GM19099 (cell line): ENCODE results near the gene GPR146.

Source experiments
- POLR2A ChIP-seq: IDR thresholded peaks from 3 replicates; pipeline ENCODE4 v1.6.1; 2011; ENCODE audit warnings: low read depth; ENCODE audit not compliant: insufficient read length; ENCODE audit errors: extremely low read depth

GPR146 gene

DNA sequence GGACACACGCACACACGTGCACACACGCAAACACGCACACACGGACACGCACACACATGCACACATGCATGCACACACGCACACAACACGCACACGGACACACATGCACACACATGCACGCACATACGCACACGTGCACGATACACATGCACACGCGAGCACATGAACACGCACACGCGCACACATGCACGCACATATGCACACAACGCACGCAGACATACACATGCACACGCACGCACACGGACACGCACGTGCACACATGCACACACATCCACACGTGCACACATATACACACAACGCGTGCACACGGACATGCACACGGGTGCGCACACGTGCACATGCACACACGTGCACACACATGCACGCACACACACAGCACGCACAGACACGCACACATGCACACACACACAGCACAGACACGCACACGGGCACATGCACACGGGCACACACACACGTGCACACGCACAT is 26.2 kb downstream of the GPR146 start:
- no peak for TF ChIP-seq POLR2A

DNA sequence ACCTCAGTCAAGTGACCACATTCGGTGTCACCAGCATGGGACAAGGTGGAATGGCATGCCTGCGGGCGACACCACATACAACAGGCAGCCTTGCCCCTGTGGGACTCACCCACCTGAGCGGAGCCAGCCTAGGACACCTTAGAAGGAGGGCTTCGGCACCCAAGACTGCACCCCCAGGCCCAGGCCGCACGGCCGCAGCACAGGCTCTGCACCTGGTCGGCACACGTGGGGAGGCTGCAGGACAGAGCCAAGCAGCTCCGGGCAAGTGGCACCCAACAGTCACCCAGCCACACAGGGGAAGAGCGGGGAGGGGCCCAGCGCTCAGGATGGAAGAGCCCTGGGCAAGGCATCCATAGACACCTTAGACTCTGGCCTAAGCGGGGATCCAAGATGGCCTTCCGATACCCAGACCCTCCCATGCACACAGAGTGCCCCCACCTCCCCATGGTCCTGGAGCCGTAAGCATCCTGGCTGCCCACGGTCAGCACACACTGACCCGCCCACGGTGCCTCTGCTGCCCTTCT is 27.4 kb downstream of the GPR146 start:
- no peak for TF ChIP-seq POLR2A

- TF ChIP-seq POLR2A = no peak
Measured at GRCh38 chr7:1073142-1073977, 29.0 kb downstream of the GPR146 start.

GRCh38 chr7:1074593-1075431 is 30.5 kb downstream of the GPR146 start:
- no peak for TF ChIP-seq POLR2A

GRCh38 chr7:1076184-1077072 is 32.1 kb downstream of the GPR146 start:
- no peak for TF ChIP-seq POLR2A

DNA sequence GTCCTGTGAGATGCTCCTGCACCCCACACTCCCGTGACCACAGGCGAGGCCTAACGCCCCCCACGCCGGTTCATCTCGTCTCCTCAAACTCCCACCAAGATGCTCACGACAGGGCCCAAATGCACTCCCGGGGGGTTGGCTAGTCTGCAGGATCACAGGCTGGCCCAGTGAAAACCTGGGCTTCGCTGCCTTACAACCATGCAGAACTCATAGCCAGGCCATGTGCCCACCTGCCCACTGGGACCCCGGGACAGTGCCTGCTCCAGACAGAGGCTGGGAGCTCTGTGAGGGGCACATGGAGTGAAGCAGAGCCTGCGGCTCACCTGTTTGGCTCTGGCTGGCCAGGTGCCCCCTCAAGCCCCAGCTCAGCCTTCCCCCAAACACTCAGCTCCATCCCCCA is 34.2 kb downstream of the GPR146 start:
- TF ChIP-seq POLR2A = no peak

DNA sequence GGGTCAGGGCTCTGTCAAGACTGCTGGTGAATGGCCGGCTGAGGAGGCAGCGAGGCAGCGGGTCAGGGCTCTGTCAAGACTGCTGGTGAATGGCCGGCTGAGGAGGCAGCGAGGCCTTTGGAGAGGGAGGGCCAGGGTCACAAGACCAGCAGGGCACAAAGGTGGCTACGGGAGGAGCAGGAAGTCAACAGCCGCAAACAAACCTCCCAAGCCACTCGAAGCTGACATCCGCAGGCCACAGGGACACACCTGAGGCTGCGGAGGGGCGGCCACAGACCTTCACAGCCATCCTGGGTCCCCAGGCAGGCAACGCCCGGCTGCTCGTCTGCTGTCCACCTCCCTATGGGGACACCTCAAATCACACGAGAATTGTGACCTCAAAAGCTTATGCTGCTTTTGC is 34.6 kb downstream of the GPR146 start:
- TF ChIP-seq POLR2A = no peak

DNA sequence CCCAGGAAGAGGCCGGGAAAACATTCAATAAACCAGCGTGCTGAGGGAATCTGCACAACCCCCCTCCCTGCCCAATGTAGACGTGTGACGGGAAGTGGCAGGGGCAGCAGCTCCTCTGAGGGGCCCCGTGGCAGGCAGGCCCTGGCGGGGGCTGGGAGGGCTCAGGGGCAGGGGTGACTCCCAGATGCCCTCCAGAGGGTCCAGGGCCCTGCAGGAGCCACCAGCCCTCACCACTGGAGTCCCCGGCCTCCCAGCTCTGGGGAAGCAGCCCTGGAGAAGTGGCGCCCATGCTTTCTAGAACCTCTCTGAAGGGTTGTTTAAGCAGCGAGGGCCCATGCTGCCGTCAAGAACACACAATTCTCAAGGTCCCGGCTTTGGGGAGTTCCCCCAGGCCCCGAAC is 35.2 kb downstream of the GPR146 start:
- TF ChIP-seq POLR2A = no peak

- TF ChIP-seq POLR2A = no peak
Measured at GRCh38 chr7:1080252-1080920, 36.0 kb downstream of the GPR146 start.

- TF ChIP-seq POLR2A = no peak
Measured at GRCh38 chr7:1080921-1081255, 36.5 kb downstream of the GPR146 start.

DNA sequence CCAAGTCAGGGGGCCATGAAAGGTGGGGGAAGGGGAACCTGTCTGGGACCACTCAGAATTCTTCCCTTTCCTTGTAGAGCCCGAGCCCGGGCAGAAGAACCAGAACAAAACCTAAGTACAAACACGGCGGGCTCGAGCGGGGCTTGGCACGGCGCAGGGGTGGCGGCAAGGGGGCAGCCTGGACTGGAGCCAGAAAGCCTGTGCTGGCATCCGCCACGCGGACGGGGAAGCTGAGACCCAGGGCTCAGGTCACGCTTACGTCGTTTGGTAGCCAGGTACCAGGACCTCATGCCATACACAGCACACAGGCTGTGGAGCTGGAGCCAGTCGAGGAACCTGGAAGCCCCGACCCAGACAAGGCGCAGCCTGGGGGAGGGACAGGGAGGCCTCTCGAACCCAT is 37.0 kb downstream of the GPR146 start:
- no peak for TF ChIP-seq POLR2A

DNA sequence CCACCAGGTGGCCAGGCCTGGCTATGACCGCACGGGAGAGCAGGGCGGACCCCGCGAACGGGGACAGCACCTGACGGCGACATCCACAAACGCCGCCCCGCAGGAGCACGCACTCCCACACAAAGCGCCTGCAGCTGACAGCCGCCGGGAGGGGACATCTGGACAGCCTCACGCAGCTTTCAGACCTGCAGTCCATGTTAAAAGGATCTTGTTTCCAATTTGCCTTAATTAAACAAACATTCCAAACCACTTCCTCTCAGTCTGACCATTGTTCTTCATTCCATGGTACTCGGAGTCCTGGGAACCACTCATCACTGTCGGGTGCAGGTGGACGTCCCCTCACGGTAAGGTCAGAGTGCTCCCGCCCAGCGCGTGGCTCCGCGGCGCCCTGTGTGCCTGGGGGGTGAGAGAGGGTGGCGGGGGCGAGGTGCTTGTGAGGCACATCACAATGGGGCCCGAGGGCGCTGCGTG is 37.6 kb downstream of the GPR146 start:
- no peak for TF ChIP-seq POLR2A

DNA sequence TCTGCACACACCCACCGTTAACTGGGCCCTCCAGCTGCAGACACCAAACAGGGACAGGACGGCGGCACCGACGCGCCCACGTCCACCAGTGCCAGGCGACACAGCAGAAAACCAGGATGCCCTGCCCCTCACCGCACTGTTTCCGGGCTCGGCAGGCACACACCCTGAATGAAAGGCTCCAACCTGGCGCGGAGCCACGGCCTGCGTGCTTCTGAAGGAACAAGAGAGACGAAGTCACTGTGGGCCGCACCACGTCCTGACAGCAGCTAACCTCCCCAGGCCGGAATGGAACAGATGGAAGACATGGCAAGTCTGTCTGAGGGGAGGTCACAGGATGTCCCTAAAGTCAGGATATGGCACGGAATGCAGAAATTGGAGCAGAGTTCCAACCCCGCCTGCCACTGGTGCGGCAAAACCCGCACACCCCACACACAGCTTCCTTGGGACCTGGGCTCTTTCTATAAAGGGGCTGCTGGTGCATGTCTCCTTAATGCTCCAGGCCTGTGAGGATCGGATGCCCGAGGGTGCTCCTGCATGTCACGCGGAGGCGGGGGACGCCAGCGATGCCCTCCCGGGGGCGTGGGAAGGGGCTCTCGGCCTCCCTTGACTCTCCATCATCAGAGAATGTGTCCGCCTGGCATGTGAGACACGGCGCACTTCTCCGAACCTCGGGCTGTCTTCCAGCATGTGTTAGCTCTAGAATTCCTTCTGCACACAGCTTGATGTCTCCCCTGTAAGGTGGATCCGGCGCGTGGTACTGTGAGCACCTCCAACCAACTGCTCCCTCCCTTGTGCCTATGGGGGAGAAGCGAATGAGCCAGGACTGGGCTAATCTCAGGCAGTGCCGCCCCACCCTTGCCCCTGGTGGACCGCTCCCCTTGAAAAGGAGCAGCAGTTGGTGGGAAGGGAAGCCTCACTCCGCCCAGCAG is 39.6 kb downstream of the GPR146 start:
- no peak for TF ChIP-seq POLR2A

DNA sequence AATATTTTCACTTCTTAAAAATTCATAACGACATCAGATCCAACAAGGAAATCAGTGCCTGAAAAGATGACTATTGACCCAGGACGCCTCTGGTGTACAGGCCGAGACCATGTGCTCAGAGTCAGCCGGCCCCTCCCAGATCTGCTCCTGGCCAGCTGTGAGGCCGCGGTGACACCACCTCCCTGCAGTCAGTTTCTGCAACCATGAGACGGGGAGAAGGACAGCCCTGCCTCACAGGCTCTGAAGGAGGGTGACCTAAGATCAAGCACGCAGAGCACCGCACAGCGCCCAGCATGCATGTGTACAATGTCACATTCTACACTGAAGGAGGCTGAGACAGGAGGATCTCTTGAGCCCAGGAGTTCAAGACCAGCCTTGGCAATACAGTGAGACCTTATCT is 40.9 kb downstream of the GPR146 start:
- TF ChIP-seq POLR2A = no peak

GRCh38 chr7:1085910-1086421 is 41.6 kb downstream of the GPR146 start:
- no peak for TF ChIP-seq POLR2A
